Ascending aorta (tissue), 2 donors: ENCODE results near the gene C12orf60. TPM values are rescaled to one million over a fixed set of nuclear protein-coding genes. Genes with fewer than 3 reads are reported as not detected.

Source experiments
- DNase-seq, 2 donors: peaks; one replicate each; pipeline ENCODE4 v3.0.0-alpha.2; 2019; ENCODE audit warnings: low spot score in 2 of 2
- H3K27ac ChIP-seq, 2 donors: fragments of 200-600 bp; sonication (generic); one replicate each; pipeline ENCODE4 v1.5.1; 2016 to 2017; ENCODE audit warnings: mild to moderate bottlenecking in 1 of 2
- H3K27me3 ChIP-seq: fragments of 200-600 bp; sonication (generic); one replicate; pipeline ENCODE4 v1.5.1; 2017
- H3K36me3 ChIP-seq, 2 donors: fragments of 200-600 bp; sonication (generic); one replicate each; pipeline ENCODE4 v1.5.1; 2016
- H3K4me1 ChIP-seq, 2 donors: fragments of 200-600 bp; sonication (generic); one replicate each; pipeline ENCODE4 v1.5.1; 2016 to 2017; ENCODE audit warnings: mild to moderate bottlenecking in 1 of 2
- H3K4me3 ChIP-seq, 2 donors: fragments of 200-600 bp; sonication (generic); one replicate each; pipeline ENCODE4 v1.5.1; 2016 to 2017; ENCODE audit warnings: mild to moderate bottlenecking in 1 of 2
- H3K9me3 ChIP-seq, 2 donors: fragments of 200-600 bp; sonication (generic); one replicate each; pipeline ENCODE4 v1.5.1; 2016
- CTCF ChIP-seq, 3 experiments: fragments of 200-600 bp in 2 of 3; fragments of 450-650 bp in 1 of 3; sonication (generic) in 2 of 3; IDR thresholded peaks; one replicate each; pipeline ENCODE4 v1.5.1; 2016 to 2019; ENCODE audit warnings: antibody characterized with exemption in 3 of 3, mild to moderate bottlenecking in 1 of 3, moderate library complexity in 1 of 3
- intact Hi-C: fragments of 100-400 bp; cut with DNase I; formaldehyde crosslinking; loops from one replicate; pipeline ENCODE4 v1.15.1; 2023
- total RNA-seq: library from RNA; depleted of rRNA; stranded (reverse); fragments of >200 nt; gene quantifications from one replicate; pipeline ENCODE4 v1.1.0, GENCODE V29; 2016

C12orf60 gene
- total RNA-seq, 1 donor from 2014 or later = not detected

GRCh38 chr12:14868916-14869506 is 65.5 kb downstream of the C12orf60 start:
- Histone ChIP-seq H3K9me3 (peaks cover 0 to 5% of the 10 kb centered on the region in 2 donors), H3K27ac (no peak overlapping the region), H3K4me3 (no peak overlapping the region), H3K27me3 (no peaks in the 10 kb centered on the region), H3K4me1 (no peaks in the 10 kb centered on the region), H3K36me3 (no peaks in the 10 kb centered on the region)
- TF ChIP-seq CTCF (IDR thresholded peaks at IDR 0.05) = no peak
- intact Hi-C loops = no loop called here
- no peak for DNase-seq

GRCh38 chr12:14871247-14871646 is 67.8 kb downstream of the C12orf60 start:
- Histone ChIP-seq H3K4me1 (no peaks in the 10 kb centered on the region), H3K27me3 (no peaks in the 10 kb centered on the region), H3K27ac (no peak overlapping the region), H3K36me3 (no peaks in the 10 kb centered on the region), H3K9me3 (peaks cover 0 to 5% of the 10 kb centered on the region in 2 donors), H3K4me3 (no peak overlapping the region)
- no peak for DNase-seq
- intact Hi-C loops = no loop called here
- TF ChIP-seq CTCF (IDR thresholded peaks at IDR 0.05) = no peak

GRCh38 chr12:14871886-14872285 is 68.4 kb downstream of the C12orf60 start:
- Histone ChIP-seq H3K36me3 (no peaks in the 10 kb centered on the region), H3K27ac (no peak overlapping the region), H3K27me3 (no peaks in the 10 kb centered on the region), H3K9me3 (peaks cover 0 to 5% of the 10 kb centered on the region in 2 donors), H3K4me1 (no peaks in the 10 kb centered on the region), H3K4me3 (no peak overlapping the region)
- intact Hi-C loops = no loop called here
- no peak for TF ChIP-seq CTCF (IDR thresholded peaks at IDR 0.05)
- no peak for DNase-seq

- Histone ChIP-seq H3K4me3 (no peak overlapping the region), H3K36me3 (peaks cover 0 to 5% of the 10 kb centered on the region in 2 donors), H3K4me1 (no peaks in the 10 kb centered on the region), H3K27ac (no peak overlapping the region), H3K9me3 (no peaks in the 10 kb centered on the region), H3K27me3 (no peaks in the 10 kb centered on the region)
- intact Hi-C loops = no loop called here
- no peak for DNase-seq
- no peak for TF ChIP-seq CTCF (IDR thresholded peaks at IDR 0.05)
Measured at GRCh38 chr12:14873440-14874185, 70.1 kb downstream of the C12orf60 start.

Other genes starting within 250 kb of the C12orf60 start
- 15.2 TPM for gene PLBD1, start 235.8 kb upstream of the C12orf60 start, total RNA-seq
- not detected for gene GUCY2C, start 107.1 kb upstream of the C12orf60 start, total RNA-seq
- gene WBP11, start 192 bp upstream of the C12orf60 start, total RNA-seq = 6.7 TPM
- gene SMCO3, start 10.5 kb downstream of the C12orf60 start, total RNA-seq = 2.1 TPM
- 40.4 TPM for gene ART4, start 39.9 kb downstream of the C12orf60 start, total RNA-seq
- gene MGP, start 82.2 kb downstream of the C12orf60 start, total RNA-seq = 3,618 TPM
- not detected for gene ERP27, start 134.9 kb downstream of the C12orf60 start, total RNA-seq
- 87.1 TPM for gene ARHGDIB, start 157.9 kb downstream of the C12orf60 start, total RNA-seq
- gene PDE6H, start 169.4 kb downstream of the C12orf60 start, total RNA-seq = not detected